NCI-H2081 (cell line): Measurements from ENCODE around the gene EHD1.

Source experiments
- DNase-seq, 2 experiments: peaks; one replicate each; lab custom pipeline; 2025; lab: John Stamatoyannopoulos, UW

The EHD1 gene

DNA sequence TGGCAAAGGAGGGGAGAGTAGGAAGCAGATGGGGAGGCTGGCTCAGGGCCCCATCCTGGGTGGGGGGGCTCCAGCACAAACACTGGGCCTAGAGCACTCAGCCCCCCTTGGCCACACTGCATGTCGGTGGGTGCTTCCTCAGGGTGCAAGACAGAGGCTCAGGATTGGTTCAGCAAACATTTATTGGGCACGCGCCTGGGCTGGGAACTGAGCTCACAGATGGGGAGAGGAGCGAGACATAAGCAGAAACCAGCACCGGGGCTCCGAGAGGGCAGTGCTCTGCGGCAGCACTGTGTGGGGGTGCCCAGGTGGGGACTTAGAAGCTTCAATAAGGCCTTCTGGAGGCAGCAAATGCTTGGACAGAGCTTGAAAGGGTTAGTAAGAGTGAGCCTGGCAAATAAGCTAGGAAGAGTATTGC, 12.1 kb upstream of the EHD1 start:
- DNase-seq, result no peak

- DNase-seq, result no peak
Observed at GRCh38 chr11:64888729-64889511, 10.5 kb upstream of the EHD1 start.

DNA sequence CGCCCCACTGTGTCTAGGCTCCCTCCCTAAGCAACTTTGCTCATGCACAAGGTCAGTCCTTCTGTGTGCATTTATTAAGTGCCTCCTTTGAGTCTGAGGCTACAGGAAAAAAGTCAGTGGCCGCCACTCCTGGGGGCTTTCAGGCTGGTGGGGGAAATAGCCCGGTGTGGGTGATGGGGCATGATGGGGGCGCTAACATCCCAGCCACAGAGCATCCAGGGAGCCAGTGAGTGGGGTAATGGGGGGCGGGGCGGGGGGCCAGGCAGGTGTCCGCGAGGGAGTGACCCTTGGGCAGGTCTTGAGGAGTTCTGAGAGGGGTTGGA, 9.9 kb upstream of the EHD1 start:
- DNase-seq, result no peak

DNA sequence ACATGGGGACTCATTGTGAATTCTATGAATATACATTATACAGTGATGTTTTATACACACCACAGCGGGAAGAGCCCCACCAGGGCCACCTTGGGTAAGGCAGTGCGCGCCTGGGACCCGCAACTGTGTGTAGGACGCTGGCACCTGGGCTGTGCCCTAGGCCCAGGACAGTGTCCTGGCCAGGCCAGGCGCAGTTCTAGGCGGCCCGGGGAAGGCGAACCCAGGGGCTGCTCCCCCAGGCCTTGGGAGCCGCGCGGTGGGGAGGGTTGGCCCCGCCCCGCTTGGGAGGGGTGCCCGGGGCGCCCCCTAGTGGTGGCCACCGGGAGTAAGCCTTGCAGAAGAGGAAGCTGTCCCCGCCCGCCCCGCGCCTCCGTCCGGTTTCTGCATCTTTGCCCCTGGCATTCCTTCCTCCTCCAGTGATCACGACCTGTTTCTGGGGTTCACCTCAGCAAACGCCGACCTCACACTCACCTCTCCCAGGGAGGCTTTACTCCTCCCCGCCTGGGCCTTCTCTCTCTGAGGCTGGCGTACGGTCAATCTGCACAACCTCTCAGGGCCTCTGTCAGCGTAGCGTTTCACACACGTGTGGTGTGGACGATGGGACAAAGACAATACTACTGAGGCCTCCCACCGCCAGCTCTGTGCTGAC, 9.5 kb upstream of the EHD1 start:
- peak; percentile 44 to 67 for DNase-seq

GRCh38 chr11:64887234-64887756, 8.9 kb upstream of the EHD1 start:
- no peak for DNase-seq

GRCh38 chr11:64885367-64886286, 7.2 kb upstream of the EHD1 start:
- DNase-seq, result no peak

DNA sequence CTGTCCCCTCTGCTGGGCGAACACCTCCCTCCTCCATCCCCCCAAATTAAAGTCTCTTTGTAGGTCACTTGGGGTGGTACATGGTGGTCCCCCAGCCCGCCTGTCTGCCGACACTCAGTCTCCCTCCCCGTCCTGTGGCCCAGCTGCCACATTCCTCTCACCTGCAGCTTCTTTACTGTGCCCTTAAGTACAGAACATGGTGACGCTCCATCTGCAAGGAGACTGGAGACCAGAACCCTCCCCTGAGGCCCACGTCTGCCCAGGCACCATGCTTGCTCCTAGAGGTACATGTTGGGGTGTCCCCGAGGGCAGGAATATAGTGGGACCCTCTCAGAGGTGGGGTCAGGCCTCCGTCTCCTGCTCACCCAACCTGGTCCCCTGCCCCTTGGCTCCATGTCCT, 5.6 kb upstream of the EHD1 start:
- DNase-seq, result no peak

GRCh38 chr11:64883575-64883974, 5.2 kb upstream of the EHD1 start:
- DNase-seq, result no peak

DNA sequence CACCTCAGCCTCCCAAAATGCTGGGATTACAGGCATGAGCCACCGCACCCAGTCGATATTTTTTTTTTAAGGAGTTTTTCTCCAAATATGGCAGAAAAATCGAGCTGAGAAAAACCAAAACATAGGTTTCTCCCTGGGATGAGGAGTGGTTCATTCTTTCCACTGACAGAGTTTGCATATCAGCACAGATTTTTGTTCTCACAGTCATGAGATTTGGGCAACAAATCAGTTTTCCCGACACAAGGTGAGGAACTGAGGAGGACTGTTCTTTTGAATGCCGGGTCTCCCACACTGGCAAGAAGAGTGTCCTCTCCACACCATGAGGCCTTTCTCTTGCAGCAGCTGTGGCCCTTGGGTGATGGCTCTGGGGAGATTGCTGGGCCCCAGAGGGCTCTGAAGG, 3.8 kb upstream of the EHD1 start:
- no peak for DNase-seq

- DNase-seq, result no peak
Observed at GRCh38 chr11:64881476-64881875, 3.1 kb upstream of the EHD1 start.

GRCh38 chr11:64880240-64881001, 2.0 kb upstream of the EHD1 start:
- DNase-seq, result no peak

GRCh38 chr11:64879244-64879900, 951 bp upstream of the EHD1 start:
- no peak for DNase-seq

DNA sequence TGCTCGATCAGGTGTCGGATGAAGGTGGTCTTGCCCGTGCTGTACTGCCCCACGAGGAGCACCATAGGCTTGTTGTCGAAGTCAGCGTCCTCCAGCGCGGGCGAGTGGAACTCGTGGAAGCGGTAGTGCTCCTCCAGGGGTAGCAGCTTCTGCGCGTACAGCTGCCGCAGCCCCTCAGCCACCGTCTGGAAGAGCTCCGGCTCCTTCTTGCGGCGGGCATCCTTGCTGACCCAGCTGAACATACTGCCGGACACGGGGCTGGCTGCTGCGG, 263 bp downstream of the EHD1 start:
- DNase-seq, result peak in 1 of 2 experiments; percentile 53

- no peak for DNase-seq
Observed at GRCh38 chr11:64877390-64878222, 815 bp downstream of the EHD1 start.

DNA sequence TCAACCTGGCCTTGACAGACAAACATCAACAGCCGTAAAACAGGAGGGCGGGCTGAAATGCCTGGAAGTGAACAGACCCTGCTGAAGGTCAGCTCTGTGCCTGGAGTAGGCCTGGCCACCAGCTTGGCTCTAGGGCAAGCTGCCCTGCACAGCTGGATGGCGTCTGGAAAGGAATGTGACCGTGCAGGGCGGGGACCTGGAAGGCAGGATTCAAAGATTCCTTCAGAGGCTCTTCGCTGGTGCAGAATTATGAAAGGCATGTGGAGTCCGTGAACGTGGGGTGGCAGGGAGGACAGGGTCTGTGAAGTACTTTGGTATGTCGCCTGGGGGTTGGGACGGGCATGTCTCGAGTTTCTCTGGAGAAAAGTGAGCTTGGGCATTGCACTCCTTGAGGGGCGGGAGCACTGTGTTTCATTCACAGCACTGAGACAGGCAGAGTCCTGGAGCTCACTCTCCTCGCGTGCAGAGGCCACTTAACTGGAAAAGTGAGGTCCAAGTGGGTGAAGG, 1.5 kb downstream of the EHD1 start:
- no peak for DNase-seq

- no peak for DNase-seq
Observed at GRCh38 chr11:64876229-64876750, 2.1 kb downstream of the EHD1 start.

GRCh38 chr11:64875369-64876228, 2.8 kb downstream of the EHD1 start:
- DNase-seq, result no peak

DNA sequence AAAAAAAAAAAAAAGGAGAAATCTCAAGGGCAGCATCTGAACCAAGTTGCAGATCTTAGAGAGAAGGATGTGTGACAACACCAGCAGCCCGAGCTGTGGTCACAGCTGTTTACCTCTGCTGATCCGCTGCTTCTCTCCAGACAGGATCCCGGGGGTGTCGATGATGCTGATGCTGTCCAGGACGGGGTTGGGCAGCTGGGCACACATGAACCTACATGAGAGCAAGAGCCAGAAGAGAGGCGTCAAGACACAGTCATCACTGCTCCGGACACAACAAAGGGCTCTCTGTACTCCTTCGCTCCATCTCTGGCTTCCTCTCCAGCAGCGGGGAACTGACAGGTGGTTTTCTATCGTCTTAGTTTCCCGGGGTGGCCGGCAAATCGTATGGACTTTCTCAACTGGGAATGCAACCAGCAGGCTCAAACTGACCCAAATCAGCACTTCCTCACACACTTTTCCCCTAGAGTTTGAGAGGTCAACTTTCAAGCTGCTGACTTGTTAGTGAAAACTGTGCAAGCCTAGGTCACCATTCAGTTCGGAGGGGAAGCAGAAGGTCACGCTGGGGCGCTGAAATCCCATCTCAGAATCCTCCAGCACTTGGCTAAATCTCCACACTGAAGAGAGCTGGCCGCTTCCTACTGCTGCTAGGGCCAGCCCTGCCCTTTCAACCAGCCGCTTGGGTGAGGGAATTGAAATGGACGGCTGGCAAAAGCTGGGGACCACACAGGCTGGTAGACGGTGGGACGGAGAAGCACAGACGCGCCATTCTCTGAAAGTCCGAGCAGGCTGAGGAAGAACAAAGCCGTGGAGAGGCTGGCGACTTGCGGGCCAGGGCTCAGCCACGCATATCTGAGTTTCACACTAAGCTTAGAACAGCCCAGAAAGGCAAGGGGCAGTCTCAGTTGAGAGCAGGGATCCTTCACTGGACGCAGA, 3.8 kb downstream of the EHD1 start:
- no peak for DNase-seq
